Measurements from ENCODE around the gene PACS1.
A peak's percentile ranks its signal among the peaks of the same experiment; 100 is the strongest.

Gene PACS1

DNA sequence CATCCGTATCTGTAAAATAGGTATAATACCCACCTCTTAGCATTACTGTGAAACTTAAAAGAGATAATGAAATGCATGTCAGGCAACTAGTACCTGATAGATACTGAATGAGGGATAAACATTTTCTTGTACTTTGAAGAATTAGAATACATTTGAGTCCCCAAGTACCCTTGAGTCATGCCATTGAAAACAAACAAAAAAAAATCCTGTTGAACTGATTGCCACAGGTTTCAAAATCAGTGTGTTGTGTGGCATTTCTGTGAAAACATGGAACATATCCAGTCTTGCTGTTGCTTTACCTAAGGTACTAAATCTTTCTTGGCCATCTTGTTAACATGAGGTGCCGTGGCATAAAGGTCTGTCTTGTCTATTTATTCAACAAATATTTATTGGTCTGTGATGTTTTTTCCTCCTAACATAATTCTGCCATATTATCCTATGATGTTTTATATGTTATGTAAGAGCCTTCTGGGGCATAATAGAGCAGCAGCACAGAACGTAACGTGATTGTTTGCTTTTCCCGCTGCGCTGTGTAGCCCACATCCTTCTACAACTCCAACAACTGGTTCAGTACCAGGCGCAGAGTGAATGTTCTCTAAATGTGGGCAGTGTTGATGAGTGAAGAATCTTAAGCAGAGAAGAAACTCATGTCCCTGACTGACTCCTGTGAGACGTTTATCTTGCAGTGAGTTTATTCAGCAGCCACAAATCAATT lies 119.1 kb downstream of the PACS1 start:
- DNase-seq = no peak

DNA sequence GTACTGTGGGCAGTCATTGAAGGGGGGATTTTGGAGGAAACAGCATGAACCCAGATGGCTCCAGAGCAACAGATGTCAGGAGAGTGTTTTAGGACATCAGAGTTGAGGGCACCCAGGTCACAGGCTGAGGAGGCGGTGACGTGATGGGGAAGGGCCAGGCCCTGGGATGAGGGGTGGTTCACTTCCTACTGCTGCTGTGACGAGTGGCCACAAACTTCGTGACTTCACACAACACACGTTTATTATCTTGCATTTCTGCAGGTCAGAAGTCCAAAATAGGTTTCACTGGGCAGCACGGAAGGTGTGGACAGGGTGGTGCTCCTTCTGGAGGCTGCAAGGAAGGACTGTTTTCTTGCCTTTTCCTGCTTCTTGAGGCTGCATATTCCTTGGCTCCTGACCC lies 120.7 kb downstream of the PACS1 start:
- no peak for DNase-seq

DNA sequence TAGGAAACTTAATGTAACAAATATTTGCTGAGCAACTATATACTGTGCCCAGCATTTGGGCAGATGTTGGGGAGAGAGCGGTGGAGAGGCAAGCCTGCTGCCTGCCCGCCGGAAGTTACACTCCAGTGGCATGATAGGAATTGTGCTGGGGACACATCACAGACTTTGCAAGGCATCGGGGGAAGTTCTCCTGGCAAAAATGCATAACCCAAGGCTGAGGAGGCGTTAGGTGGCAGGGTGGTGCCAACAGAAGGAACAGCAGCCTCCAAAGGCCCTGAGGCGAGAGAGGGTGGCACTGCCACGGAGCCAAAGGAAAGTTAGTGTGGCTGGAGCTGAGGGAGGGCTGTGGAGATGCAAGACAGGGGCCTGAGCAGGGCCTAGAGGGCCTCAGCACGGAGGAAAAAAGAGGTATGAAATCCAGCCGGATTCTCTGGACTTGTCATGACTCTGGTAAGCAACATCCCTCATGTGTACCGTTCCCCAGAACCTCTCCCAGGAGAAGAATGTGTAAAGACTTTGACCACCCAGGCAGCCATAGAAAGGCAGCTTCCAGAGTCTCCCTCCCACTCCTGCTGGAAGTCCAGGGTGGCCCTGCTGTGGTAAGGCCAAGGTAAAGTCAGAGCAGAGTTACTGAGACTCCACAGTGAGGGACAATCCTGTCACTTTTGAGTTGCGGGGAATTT lies 122.2 kb downstream of the PACS1 start:
- DNase-seq = no peak

DNA sequence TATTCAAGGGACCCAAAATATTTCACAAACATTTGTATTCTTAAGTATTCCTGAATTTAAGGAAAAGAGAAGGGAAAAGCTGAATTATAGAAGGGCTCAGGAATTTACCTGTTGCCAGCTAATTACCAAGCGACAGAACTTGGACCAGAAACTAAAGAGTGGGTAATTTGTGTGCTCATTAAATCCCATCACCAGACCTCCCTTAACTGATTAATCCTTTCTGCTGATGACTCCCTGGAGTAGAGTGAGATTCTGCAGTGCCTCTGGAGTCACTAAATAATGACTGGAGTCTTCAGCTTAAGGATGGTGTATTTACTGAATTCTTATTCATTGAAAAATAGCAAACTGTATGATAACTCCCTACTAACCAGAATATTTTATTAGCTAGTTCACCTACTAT lies 124.3 kb downstream of the PACS1 start:
- no peak for DNase-seq

DNA sequence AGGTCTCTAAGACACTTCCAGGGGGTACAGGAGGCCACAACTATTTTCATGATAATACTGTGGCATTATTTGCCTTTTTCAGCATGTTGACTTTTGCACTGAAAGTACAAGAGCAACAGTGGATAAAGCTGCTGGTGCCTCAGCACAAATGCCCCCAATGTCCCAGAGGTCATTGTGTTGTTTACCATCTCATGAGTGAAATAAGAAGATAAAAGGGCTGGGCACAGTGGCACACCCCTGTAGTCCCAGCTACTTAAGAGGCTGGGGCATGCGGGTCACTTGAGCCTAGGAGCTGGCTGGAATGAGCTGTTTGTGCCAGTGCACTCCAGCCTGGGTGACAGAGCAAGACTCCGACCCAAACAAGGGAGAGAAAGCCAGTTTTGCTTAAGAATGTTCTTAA lies 125.8 kb downstream of the PACS1 start:
- DNase-seq = no peak

DNA sequence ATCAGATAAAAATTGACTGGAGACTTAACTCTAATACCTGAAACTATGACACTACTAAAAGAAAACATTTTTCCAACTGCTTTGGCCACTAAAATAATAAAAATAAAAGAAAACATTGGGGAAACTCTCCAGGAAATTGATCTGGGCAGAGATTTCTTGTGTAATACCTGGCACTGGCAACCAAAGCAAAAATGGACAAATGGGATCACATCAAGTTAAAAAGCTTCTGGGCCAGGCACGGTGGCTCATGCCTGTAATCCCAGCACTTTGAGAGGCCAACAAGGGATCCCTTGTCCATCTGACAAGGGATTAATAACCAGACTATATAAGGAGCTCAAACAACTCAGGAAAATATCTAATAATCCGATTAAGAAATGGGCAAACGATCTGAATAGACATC lies 133.8 kb downstream of the PACS1 start:
- DNase-seq = no peak

DNA sequence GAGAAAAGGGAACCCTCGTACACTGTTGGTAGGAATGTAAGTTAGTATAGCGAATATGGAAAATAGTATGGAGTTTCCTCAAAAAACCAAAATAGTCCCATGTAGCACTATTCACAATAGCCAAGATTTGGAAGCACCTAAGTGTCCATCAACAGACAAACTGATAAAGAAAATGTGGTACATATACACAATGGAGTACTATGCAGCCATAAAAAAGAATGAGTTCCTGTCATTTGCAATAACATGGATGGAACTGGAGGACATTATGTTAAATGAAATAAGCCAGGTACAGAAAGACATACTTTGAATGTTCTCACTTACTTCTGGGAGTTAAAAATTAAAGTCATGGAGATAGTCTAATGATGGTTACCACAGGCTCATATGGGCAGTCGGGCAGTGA lies 134.3 kb downstream of the PACS1 start:
- no peak for DNase-seq

DNA sequence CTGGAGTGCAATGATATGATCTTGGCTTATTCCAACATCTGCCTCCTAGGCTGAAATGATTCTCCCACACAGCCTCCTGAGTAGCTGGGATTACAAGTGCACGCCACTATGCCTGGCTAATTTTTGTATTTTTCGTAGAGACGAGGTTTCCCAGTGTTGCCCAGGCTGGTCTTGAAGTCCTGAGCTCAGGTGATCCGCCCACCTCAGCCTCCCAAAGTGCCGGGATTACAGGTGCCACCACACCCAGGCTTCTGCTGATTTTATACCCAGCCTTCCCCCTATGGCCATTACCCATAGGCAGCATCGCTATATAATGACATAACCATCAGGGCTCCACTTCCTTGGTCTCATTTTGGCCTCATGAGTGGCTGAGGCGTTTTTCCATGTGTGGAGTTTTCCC lies 137.7 kb downstream of the PACS1 start:
- DNase-seq = no peak

DNA sequence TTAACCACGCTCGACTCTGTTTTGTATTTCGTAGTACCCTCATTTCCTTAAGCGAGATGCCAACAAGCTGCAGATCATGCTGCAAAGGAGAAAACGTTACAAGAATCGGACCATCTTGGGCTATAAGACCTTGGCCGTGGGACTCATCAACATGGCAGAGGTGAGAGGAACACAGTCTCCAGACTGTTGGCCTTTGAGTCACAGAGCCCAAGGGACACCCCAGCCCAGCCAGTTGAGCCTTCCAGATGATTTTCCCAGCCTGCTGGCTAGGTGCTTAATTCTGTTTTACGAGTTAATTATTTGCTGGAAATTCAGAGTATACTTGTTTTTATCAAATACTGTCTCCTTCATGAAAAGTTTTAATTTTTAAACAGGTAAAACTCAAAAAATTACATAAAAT lies 141.0 kb downstream of the PACS1 start:
- DNase-seq = no peak

DNA sequence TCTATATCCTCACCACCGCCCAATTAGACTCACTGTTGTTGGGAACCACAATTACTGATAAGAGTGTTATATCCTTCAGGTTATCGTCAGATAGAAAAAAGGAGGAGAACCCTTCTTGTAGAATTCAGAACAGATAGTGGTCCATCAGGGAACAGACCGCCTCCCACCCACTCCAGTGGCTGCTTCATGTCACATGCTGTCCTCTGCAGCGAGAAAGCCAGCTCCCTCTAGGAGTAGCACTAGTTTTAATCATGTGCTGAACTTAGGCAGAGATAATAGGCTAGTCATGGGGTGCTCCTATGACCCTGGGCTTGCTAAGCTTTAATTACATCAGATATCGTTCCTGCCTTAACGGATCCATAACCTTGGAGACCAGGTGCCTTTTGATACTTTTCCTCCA lies 146.8 kb downstream of the PACS1 start:
- DNase-seq = no peak

DNA sequence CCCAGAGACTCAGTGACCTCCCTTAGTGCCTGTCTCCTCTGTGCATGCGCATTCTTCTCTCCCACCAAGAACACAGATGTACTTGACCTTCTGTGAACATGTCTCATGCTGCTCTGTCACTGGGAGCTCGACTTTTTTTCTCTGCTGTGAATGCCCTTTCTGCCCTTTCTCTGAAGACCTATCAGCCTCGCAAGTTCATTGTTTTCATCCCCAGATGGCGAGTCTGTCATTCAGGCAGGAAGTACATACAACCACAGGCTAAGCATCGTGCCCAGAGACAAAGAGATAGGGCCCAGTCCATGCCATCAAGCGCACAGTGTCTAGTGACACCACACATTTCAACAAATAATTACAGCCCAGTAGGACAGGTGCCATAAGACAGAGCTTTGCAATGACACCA lies 148.0 kb downstream of the PACS1 start:
- DNase-seq = no peak

DNA sequence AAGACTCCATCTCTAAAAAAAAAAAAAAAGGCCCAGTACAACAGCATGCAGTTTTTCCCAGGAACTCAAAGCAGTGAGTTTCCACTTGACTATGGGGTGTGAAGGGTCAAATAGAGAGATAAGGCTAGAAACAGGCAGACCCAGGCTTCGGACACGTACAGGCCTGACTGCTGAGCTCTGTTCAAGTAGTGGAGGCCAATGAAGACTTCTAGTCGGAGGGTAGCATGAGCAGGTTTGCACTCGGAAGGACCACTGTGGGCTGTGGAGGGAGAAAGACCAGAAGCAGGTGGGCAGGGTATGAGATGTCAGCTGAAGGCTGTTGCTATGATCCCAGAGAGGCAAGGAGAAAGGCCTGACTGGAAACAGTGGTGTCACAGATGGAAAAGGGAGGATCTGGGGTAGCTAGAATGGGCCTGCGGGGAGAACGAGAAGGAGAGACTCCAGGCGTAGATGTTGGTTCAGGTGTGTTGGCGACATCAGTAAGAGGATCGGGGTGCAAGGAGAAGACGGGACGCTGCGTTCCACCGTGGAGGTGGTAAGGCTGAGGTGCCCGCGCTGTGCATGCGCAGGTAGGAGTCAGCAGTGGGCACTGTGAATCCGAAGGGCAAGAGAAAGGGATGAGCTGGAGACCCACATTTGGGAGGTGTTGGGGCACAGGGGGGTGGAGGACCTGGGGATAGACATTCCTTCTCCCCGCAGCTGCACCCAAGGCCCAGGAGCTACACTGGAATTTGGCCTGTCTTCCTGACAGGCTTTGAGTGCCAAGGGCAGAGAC lies 149.0 kb downstream of the PACS1 start:
- DNase-seq = no peak

DNA sequence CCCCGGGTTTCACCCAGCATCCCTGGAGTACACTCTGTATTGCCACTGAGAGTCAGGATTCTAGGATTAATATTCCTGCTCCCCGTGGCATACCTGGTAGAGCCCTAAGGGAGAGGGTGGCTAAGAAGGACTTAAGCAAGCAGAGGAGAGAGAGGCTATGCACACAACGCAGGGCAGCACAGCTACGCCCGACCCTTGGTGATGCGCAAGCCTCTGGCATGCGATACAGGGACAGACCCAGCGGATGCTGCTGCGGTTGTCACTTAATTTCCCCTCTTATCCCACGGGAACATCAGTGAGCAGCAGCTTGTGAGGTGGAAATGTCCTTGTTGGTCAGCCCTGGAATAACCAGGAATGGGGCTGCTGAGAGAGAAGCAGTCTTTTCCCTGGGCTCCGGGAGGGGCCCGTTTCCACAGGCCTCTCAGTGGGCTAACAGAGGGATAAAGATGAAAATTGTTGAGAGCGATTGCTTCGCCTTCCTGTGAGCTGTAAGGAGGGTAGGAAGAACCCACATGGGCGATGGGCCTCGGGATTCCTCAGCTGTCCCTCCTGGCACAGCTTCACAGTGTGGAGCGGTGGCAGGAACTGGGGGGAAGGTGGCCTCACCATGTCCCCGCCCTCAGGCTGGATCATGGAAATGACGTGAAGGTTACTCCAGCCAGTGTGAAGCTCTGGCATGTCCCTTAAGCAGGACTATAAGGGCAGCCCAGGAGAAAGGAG lies 149.9 kb downstream of the PACS1 start:
- no peak for DNase-seq

DNA sequence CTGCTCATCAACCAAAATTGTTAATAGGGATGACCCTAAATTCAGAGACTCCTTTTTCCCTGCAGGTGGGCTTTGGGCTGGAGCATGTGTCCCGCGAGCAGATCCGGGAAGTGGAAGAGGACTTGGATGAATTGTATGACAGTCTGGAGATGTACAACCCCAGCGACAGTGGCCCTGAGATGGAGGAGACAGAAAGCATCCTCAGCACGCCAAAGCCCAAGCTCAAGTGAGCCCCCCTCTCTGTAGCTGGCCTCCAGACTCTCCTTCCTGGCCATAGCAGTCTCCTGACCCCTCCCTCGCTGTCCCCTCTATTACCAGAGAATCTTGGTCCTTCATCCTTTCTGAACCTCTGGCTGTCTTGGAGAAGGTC lies 150.5 kb downstream of the PACS1 start:
- DNase-seq = no peak

DNA sequence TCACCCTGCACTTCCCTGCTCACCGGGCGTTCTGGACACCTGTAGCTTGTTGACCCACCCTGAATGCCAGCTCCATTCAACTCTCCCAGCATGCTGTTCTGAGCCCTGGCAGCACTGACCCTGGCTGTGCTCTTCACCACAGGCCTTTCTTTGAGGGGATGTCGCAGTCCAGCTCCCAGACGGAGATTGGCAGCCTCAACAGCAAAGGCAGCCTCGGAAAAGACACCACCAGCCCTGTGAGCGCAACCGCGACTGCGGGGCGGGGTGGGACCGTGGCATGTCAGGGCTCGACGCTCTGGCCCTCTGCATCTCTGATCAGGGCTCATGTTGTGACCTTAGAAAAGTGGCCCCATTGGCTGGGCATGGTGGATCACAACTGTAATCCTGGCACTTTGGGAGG lies 150.9 kb downstream of the PACS1 start:
- no peak for DNase-seq

DNA sequence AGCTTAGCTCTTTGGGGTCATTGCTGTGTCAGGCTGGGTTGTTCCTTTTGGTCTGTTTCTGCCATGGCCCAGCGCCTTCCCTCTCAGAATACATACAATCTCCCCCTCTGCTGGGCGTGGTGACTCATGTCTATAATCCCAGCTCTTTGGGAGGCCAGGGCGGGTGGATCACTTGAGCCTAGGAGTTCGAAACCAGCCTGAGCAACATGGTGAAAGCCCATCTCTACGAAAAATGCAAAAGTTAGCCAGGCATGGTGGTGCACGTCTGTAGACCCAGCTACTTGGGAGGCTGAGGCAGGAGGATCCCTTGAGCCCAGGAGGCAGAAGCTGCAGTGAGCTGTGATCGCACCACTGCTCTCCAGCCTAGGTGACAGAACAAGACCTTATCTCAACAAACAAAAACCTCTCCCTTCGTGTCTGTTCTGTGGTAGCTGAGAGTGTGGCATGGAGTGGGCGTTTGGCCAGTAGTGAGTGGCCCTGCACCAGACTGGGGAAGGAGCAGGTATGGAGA lies 151.7 kb downstream of the PACS1 start:
- DNase-seq = no peak

DNA sequence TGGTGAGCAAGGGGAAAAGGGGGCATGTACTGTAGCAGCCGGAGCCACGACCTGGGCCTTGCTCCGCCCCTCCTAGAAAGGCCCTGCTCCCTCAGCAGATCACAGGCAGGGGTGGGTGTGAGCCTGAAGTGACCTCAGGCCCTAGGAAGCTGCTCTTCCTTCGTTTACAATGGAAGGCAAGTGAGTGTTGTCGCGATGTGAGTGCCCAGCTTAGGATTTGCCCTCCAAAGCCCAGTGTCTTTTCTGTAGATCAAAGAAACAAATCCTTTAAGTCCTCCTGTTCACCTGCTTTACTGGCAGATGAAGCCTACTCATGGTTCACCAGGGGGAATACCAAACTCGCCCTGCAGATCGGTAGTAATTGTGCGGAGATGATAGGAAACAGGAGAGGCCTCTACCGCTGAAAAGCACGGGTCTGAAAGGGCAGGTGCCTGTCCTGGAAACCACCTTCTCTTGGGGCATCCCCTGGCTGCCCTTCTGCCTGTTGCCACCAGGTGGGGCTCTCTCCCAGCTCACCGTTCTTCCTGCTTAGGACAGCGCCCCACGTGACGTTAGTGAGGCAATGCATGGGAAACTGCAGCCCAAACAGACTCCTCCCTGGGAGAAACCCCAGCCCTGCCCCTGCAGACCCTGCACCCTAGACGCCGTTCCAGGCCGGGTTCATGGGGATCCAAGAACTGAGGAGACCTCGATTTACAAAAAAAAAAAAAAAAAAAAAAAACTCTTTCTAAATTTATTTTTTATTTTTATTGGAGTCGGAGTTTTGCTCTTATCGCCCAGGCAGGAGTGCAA lies 152.5 kb downstream of the PACS1 start:
- DNase-seq = peak; percentile 88

DNA sequence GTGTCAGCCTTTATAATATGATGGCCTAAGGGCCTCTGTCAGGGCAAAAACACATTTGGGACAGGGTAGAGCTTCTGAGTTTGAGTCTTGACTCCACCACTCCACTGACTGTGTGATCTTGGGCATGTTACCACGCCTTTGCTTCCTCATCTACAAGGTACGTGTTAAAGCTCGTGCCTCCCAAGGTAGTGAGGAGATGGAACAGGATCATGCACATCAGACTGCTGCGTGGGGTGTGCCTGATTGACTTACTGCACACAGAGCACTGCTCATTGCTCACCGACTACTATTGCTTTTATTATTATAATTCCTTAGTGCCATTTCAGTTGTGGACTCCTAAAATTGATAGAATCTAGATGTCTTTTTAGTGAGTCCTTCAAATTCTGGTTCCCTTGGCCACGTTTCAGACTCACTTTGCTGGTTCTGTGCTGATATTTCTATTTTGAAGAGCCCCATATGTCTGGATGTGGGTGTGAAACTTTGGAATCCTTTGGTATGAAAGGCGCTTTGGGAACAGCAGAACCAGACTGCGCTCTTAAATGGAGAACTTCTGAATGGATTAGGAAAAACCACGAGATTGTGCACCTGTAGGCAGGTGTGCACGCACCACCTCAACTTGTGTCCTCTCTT lies 154.3 kb downstream of the PACS1 start:
- DNase-seq = no peak

DNA sequence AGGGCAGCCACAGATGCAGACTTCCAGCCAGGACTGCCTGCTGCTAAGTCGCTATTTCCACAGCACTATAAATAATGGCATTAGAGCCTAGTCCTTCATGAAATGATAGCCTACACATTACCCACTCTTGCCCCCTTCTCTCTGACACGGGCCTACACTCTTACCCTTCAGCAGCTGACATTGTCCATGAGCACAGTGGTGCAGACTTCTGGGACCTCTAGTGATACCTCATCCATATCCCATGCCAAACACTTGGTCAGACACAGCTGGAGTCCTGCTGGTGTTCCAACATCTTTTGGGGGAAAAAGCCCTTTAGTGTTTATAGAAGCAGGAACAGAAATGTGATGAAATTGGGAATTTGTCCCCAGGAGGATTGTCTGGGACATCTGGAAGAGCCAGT lies 155.0 kb downstream of the PACS1 start:
- no peak for DNase-seq

DNA sequence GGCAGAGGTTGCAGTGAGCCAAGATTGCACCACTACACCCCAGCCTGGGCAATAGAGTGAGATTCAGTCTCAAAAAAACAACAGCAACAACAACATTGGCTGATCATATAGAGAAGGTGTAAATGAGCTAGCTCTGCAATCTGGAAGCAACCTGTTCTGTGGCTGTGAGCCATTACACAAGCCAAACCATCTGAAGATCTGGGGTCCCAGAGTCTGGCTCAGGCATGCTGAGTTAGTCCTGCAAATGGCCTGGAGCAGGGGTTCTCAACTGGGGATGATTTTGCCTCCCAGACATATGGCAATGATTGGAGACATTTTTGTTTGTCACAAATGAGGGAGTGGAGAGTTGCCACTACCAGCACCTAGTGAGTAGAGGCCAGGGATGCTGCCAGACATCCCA lies 156.0 kb downstream of the PACS1 start:
- DNase-seq = no peak

DNA sequence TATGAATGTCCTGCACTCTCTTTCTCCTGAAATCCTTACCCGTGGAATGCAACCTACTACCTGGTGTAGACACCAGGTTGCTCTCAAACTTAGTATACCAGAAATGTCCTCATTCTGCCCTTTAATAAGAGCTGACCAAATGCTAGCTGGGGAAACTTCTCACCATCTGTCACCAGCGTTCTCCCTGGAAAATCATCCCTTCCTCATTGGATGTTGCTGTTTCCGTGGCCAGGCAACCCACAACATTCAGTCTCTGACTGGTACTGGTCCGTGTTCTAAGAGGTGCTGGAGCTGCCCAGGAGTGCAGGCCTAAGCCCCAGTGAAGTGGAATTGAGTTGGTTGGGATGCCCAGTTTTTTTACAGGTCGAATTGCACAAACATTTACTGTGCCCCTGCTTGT lies 157.6 kb downstream of the PACS1 start:
- DNase-seq = no peak

DNA sequence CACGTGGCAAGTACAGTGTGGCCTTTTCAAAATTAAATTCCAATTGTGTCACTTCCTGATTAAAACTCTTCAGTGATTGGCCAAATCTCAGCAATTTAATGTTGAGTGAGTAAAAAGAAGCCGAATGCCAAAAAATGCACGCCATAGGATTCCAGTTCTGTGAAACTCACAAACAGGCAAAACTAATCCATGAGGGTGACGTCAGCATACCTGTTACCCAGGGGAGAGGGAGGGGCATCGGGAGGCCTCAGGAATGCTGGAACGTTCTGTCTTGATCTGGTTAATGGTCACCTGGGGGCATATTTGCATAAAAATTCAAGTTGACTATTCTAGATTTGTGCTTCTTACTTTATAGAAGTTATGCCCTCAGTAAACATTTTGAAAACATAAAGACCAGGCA lies 158.4 kb downstream of the PACS1 start:
- DNase-seq = no peak
